Trophoblast cell (in vitro differentiated cells and primary cell): ENCODE data around the gene GALNT14.

Experiments
- DNase-seq, 2 donors: peaks; one replicate each; pipeline ENCODE4 v3.0.0-alpha.2; 2016
- H2AFZ ChIP-seq: 2 replicates; pipeline ENCODE4 v1.6.1; 2013; ENCODE audit warnings: low read length, moderate library complexity, mild to moderate bottlenecking; ENCODE audit not compliant: insufficient read depth, poor library complexity
- H2AK5ac ChIP-seq: 2 replicates; pipeline ENCODE4 v1.6.1; 2013; ENCODE audit warnings: mild to moderate bottlenecking, low read length
- H2BK120ac ChIP-seq: 2 replicates; pipeline ENCODE4 v1.6.1; 2013; ENCODE audit warnings: low read length, mild to moderate bottlenecking, moderate library complexity; ENCODE audit not compliant: insufficient read depth, poor library complexity
- H2BK12ac ChIP-seq: 2 replicates; pipeline ENCODE4 v1.6.1; 2013; ENCODE audit warnings: mild to moderate bottlenecking, low read length, moderate library complexity
- H2BK5ac ChIP-seq: 2 replicates; pipeline ENCODE4 v1.6.1; 2013; ENCODE audit warnings: low read length, low read depth, moderate library complexity, mild to moderate bottlenecking; ENCODE audit not compliant: poor library complexity
- H3K14ac ChIP-seq: 2 replicates; pipeline ENCODE4 v1.6.1; 2013; ENCODE audit warnings: mild to moderate bottlenecking, low read length
- H3K18ac ChIP-seq: 2 replicates; pipeline ENCODE4 v1.6.1; 2013; ENCODE audit warnings: mild to moderate bottlenecking, low read length
- H3K23ac ChIP-seq: 2 replicates; pipeline ENCODE4 v1.6.1; 2013; ENCODE audit warnings: low read length
- H3K27ac ChIP-seq: 2 replicates; pipeline ENCODE4 v1.5.1; 2013; ENCODE audit warnings: low read depth, mild to moderate bottlenecking, inconsistent platforms, low read length, moderate library complexity
- H3K27me3 ChIP-seq: 2 replicates; pipeline ENCODE4 v1.6.1; 2013; ENCODE audit warnings: inconsistent platforms, mild to moderate bottlenecking, low read length, moderate library complexity; ENCODE audit not compliant: insufficient read depth
- H3K36me3 ChIP-seq, 2 experiments: 1 replicate in 1 of 2; 2 replicates in 1 of 2; pipeline ENCODE4 v1.6.1; 2013; ENCODE audit warnings: low read length in 2 of 2, mild to moderate bottlenecking in 2 of 2, moderate library complexity in 1 of 2; ENCODE audit not compliant: insufficient read depth in 2 of 2, control insufficient read depth in 1 of 2
- H3K4ac ChIP-seq: 2 replicates; pipeline ENCODE4 v1.6.1; 2013; ENCODE audit warnings: low read depth, mild to moderate bottlenecking, low read length, moderate library complexity
- H3K4me1 ChIP-seq, 2 experiments: 1 replicate in 1 of 2; 2 replicates in 1 of 2; pipeline ENCODE4 v1.6.1; 2013; ENCODE audit warnings: low read length in 2 of 2, mild to moderate bottlenecking in 2 of 2, moderate library complexity in 1 of 2; ENCODE audit not compliant: insufficient read depth in 2 of 2, control insufficient read depth in 1 of 2
- H3K4me2 ChIP-seq: 2 replicates; pipeline ENCODE4 v1.6.1; 2013; ENCODE audit warnings: inconsistent platforms, mild to moderate bottlenecking, low read length, moderate library complexity
- H3K4me3 ChIP-seq: 2 replicates; pipeline ENCODE4 v1.5.1; 2013; ENCODE audit warnings: mild to moderate bottlenecking, low read depth, low read length, inconsistent platforms
- H3K79me1 ChIP-seq: one replicate; pipeline ENCODE4 v1.6.1; 2013; ENCODE audit warnings: low read length
- H3K79me2 ChIP-seq: 2 replicates; pipeline ENCODE4 v1.6.1; 2013; ENCODE audit warnings: low read length, mild to moderate bottlenecking; ENCODE audit not compliant: control insufficient read depth, insufficient read depth, poor library complexity
- H3K9ac ChIP-seq: 2 replicates; pipeline ENCODE4 v1.6.1; 2013; ENCODE audit warnings: mild to moderate bottlenecking, low read length
- H3K9me3 ChIP-seq: 2 replicates; pipeline ENCODE4 v1.6.1; 2013; ENCODE audit warnings: low read depth, mild to moderate bottlenecking, control low read depth, inconsistent platforms, low read length; ENCODE audit not compliant: insufficient read depth
- H4K12ac ChIP-seq: 2 replicates; pipeline ENCODE4 v1.6.1; 2013; ENCODE audit warnings: low read depth, mild to moderate bottlenecking, low read length, moderate library complexity
- H4K8ac ChIP-seq: 2 replicates; pipeline ENCODE4 v1.6.1; 2013; ENCODE audit warnings: low read depth, mild to moderate bottlenecking, low read length, moderate library complexity
- H4K91ac ChIP-seq: one replicate; pipeline ENCODE4 v1.6.1; 2013; ENCODE audit warnings: low read depth, mild to moderate bottlenecking, low read length, moderate library complexity
- WGBS: extraction: QIAGEN DNeasy Blood & Tissue Kit; methylation state at CpG from one replicate; pipeline ENCODE4 v1.1.7; 2013; ENCODE audit warnings: missing lambda C conversion rate; ENCODE audit not compliant: insufficient read length, insufficient coverage; ENCODE audit errors: extremely low coverage; 5-methylcytosine and 5-hydroxymethylcytosine counted together

Gene GALNT14

DNA sequence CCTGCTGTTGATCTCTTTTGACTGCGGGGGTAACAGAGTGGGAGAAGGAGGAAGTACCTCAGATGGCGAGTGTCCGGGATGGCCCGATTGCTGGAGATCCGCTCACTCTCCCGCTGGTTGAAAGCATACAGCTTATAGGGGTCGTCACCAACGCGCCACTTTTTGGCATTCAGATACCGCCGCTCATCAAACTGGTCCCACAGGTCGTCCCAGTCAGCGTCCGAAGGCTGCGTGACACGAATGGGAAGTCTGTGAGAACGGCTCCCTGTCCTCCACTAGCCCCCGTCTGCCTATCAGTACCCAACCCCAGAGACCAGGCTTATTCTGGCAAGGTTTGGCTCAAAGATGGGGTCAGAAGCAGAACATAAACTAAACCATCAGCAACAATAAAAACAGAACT lies 145.5 kb downstream of the GALNT14 start:
- Histone ChIP-seq H3K9ac (no peak overlapping the region), H2BK5ac (no peak overlapping the region), H2AFZ (no peak overlapping the region), H3K79me1 (peaks cover 2% of the 10 kb centered on the region), H3K27ac (no peak overlapping the region), H3K4me2 (no peak overlapping the region), H2BK12ac (no peak overlapping the region), H3K23ac (no peak overlapping the region), H3K9me3 (peaks cover 4% of the 10 kb centered on the region), H3K4me1 (peaks cover 9 to 19% of the 10 kb centered on the region in 2 experiments), H4K91ac (no peak overlapping the region), H4K12ac (no peak overlapping the region), H3K4ac (no peak overlapping the region), H3K18ac (no peak overlapping the region), H4K8ac (no peak overlapping the region), H3K4me3 (no peak overlapping the region), H3K36me3 (no peaks in the 10 kb centered on the region), H3K14ac (peak overlapping the region; percentile 18), H2BK120ac (no peak overlapping the region), H3K27me3 (no peaks in the 10 kb centered on the region), H3K79me2 (no peaks in the 10 kb centered on the region), H2AK5ac (no peak overlapping the region)
- no CpG with 5 or more reads among the region's 18 CpGs for WGBS
- DNase-seq, result peak; percentile 8 to 61

- Histone ChIP-seq H4K12ac (no peak overlapping the region), H3K4me2 (no peak overlapping the region), H3K4me1 (peaks cover 9 to 19% of the 10 kb centered on the region in 2 experiments), H2BK120ac (no peak overlapping the region), H3K18ac (no peak overlapping the region), H3K9me3 (peaks cover 4% of the 10 kb centered on the region), H3K14ac (no peak overlapping the region), H3K79me1 (peaks cover 2% of the 10 kb centered on the region), H3K23ac (no peak overlapping the region), H3K27ac (no peak overlapping the region), H3K27me3 (no peaks in the 10 kb centered on the region), H3K36me3 (no peaks in the 10 kb centered on the region), H4K91ac (no peak overlapping the region), H4K8ac (no peak overlapping the region), H2BK12ac (no peak overlapping the region), H3K4ac (no peak overlapping the region), H3K9ac (no peak overlapping the region), H3K4me3 (no peak overlapping the region), H3K79me2 (no peaks in the 10 kb centered on the region), H2BK5ac (no peak overlapping the region), H2AFZ (no peak overlapping the region), H2AK5ac (no peak overlapping the region)
- WGBS, result no CpG with 5 or more reads among the region's 4 CpGs
- peak in 1 of 2 donors; percentile 34 for DNase-seq
Observed at GRCh38 chr2:30990671-30991070, 147.6 kb downstream of the GALNT14 start.

- H3K79me2 ChIP-seq, result no peaks in the 10 kb centered on the region
- H3K27me3 ChIP-seq, result no peaks in the 10 kb centered on the region
- peaks cover 4% of the 10 kb centered on the region for H3K9me3 ChIP-seq
- no peak overlapping the region for H2BK12ac ChIP-seq
- no peak overlapping the region for H2BK5ac ChIP-seq
- peak overlapping the region; percentile 41 for H3K27ac ChIP-seq
- H3K4me3 ChIP-seq, result no peak overlapping the region
- H4K12ac ChIP-seq, result no peak overlapping the region
- no peak overlapping the region for H3K18ac ChIP-seq
- peaks cover 12 to 19% of the 10 kb centered on the region in 2 experiments for H3K4me1 ChIP-seq
- no peak overlapping the region for H3K9ac ChIP-seq
- WGBS, result no CpG with 5 or more reads among the region's 2 CpGs
- no peak overlapping the region for H2AFZ ChIP-seq
- no peak overlapping the region for H4K8ac ChIP-seq
- no peak overlapping the region for H3K4me2 ChIP-seq
- H3K36me3 ChIP-seq, result no peaks in the 10 kb centered on the region
- no peak overlapping the region for H2BK120ac ChIP-seq
- H2AK5ac ChIP-seq, result no peak overlapping the region
- H3K23ac ChIP-seq, result no peak overlapping the region
- DNase-seq, result peak; percentile 65 to 70
- peak overlapping the region; percentile 28 for H4K91ac ChIP-seq
- no peak overlapping the region for H3K14ac ChIP-seq
- peaks cover 2% of the 10 kb centered on the region for H3K79me1 ChIP-seq
- no peak overlapping the region for H3K4ac ChIP-seq
Observed at GRCh38 chr2:30990176-30990575, 148.1 kb downstream of the GALNT14 start.

DNA sequence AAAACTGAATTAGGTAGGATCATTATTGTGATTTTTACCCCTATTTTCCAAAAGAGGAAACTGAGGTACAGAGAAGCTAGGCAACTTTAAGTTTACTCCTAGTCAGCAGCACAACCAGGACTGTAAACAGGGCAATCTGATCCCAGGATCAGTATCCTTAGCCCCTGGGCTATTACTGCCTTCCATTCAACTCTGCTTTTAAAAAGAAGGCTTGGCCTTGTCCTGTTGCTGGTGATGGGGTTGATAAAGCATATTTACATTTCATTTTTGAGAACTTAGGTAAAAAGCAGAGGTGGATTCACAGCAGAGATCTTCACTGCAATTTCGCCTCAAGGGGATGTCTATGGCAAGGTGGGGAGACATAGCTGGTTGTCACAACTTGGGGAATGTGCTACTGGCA lies 148.5 kb downstream of the GALNT14 start:
- peak overlapping the region; percentile 41 for H3K27ac ChIP-seq
- no peak overlapping the region for H3K4ac ChIP-seq
- no peak overlapping the region for H3K18ac ChIP-seq
- H3K9me3 ChIP-seq, result peaks cover 4% of the 10 kb centered on the region
- no peak overlapping the region for H3K23ac ChIP-seq
- H3K4me2 ChIP-seq, result no peak overlapping the region
- no peaks in the 10 kb centered on the region for H3K79me2 ChIP-seq
- no peak overlapping the region for H3K14ac ChIP-seq
- no CpG with 5 or more reads among the region's 1 CpG for WGBS
- no peaks in the 10 kb centered on the region for H3K27me3 ChIP-seq
- no peak overlapping the region for H4K91ac ChIP-seq
- no peak overlapping the region for H2AFZ ChIP-seq
- no peak overlapping the region for H2BK120ac ChIP-seq
- no peak overlapping the region for H4K12ac ChIP-seq
- peaks cover 12 to 19% of the 10 kb centered on the region in 2 experiments for H3K4me1 ChIP-seq
- no peaks in the 10 kb centered on the region for H3K36me3 ChIP-seq
- H2BK5ac ChIP-seq, result no peak overlapping the region
- DNase-seq, result peak; percentile 59 to 84
- H4K8ac ChIP-seq, result no peak overlapping the region
- H2BK12ac ChIP-seq, result no peak overlapping the region
- no peak overlapping the region for H3K4me3 ChIP-seq
- H3K9ac ChIP-seq, result no peak overlapping the region
- H2AK5ac ChIP-seq, result no peak overlapping the region
- peaks cover 2% of the 10 kb centered on the region for H3K79me1 ChIP-seq
